HG02763 (cell line): ENCODE data around the gene ANXA6.
A peak's percentile ranks its signal among the peaks of the same experiment; 100 is the strongest.

Source experiments
- ATAC-seq: cut with Tn5 transposase; IDR thresholded peaks from one replicate; pipeline ENCODE4 v1.9.1; 2021; ENCODE audit warnings: mild to moderate bottlenecking, moderate library complexity; ENCODE audit not compliant: unreplicated experiment

The ANXA6 gene

GRCh38 chr5:151068433-151069197 lies 89.0 kb downstream of the ANXA6 start:
- ATAC-seq: peak; percentile 62

- ATAC-seq: peak; percentile 4
Measured at GRCh38 chr5:151067632-151068432, 89.7 kb downstream of the ANXA6 start.

GRCh38 chr5:151066920-151067319 lies 90.7 kb downstream of the ANXA6 start:
- no peak for ATAC-seq

GRCh38 chr5:151065609-151066008 lies 92.0 kb downstream of the ANXA6 start:
- ATAC-seq: no peak

GRCh38 chr5:151064916-151065499 lies 92.6 kb downstream of the ANXA6 start:
- ATAC-seq: no peak

GRCh38 chr5:151063142-151063989 lies 94.2 kb downstream of the ANXA6 start:
- no peak for ATAC-seq

- no peak for ATAC-seq
Measured at GRCh38 chr5:151062405-151063141, 95.0 kb downstream of the ANXA6 start.

GRCh38 chr5:151060742-151061141 lies 96.8 kb downstream of the ANXA6 start:
- no peak for ATAC-seq

GRCh38 chr5:151058891-151059489 lies 98.6 kb downstream of the ANXA6 start:
- no peak for ATAC-seq

GRCh38 chr5:151058301-151058700 lies 99.3 kb downstream of the ANXA6 start:
- no peak for ATAC-seq

- ATAC-seq: no peak
Measured at GRCh38 chr5:151056379-151057325, 100.9 kb downstream of the ANXA6 start.

GRCh38 chr5:151055336-151055735 lies 102.2 kb downstream of the ANXA6 start:
- no peak for ATAC-seq

- no peak for ATAC-seq
Measured at GRCh38 chr5:151054709-151055108, 102.9 kb downstream of the ANXA6 start.

- no peak for ATAC-seq
Measured at GRCh38 chr5:151053796-151054462, 103.7 kb downstream of the ANXA6 start.

- ATAC-seq: no peak
Measured at GRCh38 chr5:151052836-151053235, 104.7 kb downstream of the ANXA6 start.

GRCh38 chr5:151051931-151052608 lies 105.5 kb downstream of the ANXA6 start:
- no peak for ATAC-seq

GRCh38 chr5:151051066-151051930 lies 106.3 kb downstream of the ANXA6 start:
- peak; percentile 67 for ATAC-seq
